NCI-H446 (cell line): ENCODE results near the gene SCRG1.

ENCODE experiments used
- DNase-seq, 2 experiments: peaks; one replicate each; lab custom pipeline; 2025; lab: John Stamatoyannopoulos, UW

Gene SCRG1

DNA sequence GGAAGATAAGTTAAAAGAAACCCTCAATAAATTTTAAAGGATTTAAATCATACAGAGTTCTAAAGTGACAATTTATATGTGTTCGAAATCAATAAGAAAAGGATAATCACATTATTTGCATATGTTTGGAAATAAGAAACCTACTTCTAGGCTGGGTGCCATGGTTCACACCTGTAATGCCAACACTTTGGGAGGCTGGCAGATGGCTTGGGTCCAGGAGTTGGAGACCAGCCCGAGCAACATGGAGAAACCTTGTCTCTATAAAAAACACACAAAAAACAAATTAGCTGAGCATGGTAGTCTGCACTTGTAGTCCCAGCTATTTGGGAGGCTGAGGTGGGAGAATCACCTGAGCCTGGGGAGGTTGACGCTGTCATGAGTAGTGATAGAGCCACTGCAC, 36.2 kb downstream of the SCRG1 start:
- no peak for DNase-seq

DNA sequence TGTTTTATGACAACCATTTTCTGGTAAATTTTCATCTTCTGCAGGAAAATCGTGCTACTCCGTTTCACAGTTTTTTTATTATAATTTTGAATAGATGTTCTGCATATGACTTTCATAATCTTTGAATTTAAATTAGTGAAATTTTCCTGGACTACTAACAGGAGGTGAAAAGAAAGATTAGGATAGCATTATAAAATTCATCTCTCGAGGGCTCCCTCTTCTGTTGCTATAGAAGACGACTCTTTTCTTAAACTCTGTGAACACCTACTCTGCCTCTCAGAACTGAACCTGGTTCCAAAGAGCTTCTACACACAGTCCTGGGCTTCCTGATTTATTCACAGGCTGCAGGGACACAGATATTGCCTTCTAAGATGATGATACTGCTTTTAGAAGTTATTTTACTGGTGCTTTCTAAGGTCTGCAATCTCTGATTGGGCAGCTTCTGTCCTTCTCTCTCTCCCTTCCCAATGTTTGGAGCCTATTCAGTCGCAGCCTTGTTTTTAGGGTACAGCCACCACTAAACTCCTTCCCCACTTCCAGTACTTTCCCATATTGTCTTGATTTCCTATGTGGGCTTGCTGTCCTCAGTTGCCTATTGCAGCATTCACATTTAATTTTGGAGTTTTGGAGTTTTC, 38.2 kb downstream of the SCRG1 start:
- peak in 1 of 2 experiments; percentile 4 for DNase-seq

DNA sequence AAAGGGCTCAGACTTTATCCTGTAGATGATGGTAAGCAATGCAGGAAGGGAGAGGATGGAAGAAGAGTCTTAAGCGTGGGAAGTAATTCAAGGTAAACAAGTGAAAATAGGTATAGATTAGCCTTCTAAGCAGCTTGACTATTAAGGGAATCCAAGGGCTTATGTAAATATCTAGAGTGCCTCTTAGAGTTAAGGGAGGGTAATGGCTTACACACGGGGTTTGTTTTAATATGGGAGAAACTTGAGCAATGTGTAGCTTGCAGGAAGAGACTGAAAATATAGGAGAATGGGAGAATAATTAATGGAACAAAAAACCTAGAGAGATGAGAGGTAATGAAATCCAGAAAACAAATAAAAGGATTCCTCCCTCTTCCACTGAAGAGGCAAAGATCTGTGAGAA, 41.0 kb downstream of the SCRG1 start:
- DNase-seq = no peak

DNA sequence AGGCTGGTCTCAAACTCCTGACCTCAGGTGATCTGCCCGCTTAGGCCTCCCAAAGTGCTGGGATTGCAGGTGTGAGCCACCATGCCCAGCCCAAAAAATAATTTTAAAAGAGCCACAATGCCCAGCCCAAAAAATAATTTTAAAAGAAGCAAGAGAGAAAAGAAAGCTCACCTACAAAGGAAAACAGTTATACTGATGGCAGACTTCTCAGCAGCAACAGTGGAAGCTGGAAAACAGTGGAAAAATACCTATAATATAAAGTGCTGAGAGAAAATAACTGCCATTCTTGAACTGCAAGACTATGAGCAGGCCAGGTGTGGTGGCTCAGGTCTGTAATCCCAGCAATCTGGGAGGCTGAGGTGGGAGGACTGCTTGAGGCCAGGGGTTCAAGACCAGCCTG, 51.4 kb downstream of the SCRG1 start:
- DNase-seq = no peak

DNA sequence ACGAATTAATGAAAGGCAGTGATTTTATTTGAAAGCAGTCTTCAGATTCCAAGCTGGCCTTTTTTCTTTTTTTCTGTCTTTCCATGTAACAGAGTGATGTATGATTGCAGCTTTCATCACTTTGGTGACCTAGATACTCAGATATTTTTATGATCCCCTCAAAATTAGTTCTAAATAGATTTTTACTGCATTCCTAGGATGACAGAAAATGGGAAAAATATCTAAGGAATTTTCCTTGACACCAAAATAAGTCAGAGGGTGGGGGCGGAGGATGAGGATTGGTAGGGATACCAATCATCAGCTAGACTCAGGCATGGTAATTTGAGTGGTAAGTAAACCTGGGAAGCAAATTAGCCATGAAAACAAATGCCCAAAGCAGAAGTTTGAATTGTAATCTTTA, 52.8 kb downstream of the SCRG1 start:
- no peak for DNase-seq

DNA sequence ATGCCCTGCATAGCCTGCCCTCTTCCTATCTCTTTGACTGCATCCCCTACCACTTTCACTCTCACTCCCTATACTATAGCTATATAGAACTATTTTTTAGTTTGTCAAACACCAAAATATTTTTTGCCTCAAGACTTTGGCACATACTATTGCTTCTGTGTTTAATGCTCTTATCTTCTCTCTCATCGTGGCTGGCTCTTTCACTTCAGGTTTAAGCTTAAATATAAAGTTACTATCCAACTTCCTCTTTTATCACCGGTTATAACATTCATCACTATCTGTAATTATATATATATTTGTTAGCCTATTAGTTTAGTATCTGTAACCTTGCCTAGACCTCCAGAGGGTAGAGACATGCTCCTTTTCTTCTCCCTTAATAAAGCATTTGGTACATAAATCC, 53.3 kb downstream of the SCRG1 start:
- DNase-seq = no peak

DNA sequence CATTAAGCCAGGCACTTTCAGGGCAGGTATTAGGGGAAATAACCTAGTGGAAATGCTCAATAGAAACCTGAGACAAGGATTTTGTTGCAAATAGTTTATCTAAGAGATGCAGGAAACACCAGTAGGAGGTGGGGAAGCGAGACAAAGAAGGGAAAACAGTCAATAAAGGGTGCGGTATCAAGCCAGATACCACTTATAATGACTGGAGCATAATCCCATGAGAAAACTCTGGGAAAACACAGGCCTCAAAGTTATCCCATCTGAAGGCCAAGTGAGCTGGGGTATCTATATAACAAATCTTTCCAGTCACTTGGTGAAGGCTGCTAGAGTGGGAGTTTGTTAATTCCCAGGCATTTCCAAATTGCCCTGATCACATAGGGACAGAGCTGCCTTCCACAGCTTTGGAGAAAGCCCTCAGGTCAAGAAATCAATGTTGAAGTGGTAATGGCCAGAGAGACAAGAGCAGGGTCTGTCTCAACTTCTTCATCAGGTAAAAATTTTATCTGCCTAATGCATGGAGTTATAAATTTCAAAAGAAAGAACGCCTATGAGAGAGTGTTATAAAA, 55.0 kb downstream of the SCRG1 start:
- DNase-seq = no peak

DNA sequence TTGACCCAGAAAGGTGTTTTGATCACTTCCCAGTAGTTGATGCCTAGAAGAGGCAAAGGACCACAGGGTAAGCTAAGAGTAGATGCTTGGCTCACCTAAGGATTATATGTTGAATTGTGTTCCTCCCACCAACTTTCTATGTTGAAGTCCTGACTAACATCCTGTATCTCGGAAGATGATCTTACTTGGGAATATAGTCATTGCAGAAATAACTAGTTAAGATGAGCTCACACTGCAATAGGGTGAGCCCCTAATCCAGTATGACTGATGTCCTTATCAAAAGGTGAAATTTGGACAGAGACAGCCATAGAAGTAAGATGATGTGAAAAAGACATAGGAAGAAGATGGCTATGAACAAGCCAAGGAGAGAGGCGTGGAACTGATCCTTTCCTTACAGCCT, 61.5 kb downstream of the SCRG1 start:
- DNase-seq = no peak

DNA sequence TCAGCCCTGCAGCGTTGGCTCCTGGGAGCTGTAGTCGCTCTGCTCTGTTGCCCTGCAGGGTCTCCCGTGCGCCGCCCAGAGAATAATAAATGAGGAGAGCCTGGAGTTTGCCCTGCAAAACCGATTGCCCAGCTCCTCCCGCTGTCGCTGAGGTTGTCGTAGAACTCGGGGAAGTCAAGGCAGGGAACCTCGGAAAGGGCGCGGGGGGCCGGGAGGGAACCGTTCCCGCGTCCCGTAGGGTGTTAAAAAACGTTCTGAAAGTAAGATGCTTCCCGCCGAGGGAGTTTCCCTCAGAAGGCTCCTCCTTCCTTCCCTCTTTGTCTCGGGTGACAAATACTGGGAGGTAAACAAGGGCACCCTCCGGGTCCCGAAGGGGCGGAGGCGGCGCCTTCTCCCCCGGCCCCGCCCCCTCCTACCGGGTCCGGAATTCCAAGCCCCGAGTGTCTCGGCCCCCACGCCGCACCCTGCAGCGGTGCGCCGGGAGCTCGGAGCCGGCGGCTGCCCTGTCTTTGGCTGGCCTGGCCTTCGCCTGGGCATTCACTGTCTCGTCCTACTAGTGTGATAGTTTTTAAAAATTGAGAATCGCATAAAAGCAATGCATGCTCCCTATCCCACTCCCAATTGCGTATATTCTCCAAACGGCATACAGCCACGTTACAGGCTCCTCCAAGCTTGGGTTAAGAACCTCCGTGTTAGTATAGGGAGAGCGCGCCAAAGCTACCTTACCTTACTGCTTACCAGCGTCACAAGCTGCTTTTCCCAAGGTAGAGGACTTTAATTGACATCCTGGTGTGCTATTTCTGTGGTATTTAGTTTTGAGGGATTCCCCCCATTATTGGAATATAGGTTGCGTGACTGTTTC, 63.8 kb downstream of the SCRG1 start:
- peak; percentile 84 to 91 for DNase-seq
